DOHH2 (cell line): ENCODE results near the gene FHIP1A.

ENCODE experiments used
- CTCF ChIP-seq: fragments of 200-600 bp; sonication (generic); IDR thresholded peaks from one replicate; pipeline ENCODE4 v1.5.1; 2014; ENCODE audit warnings: antibody characterized with exemption, mild to moderate bottlenecking, low read depth, low read length; ENCODE audit not compliant: poor library complexity, severe bottlenecking
- EZH2phosphoT487 ChIP-seq: fragments of 200-600 bp; sonication (generic); IDR thresholded peaks from 2 replicates; pipeline ENCODE4 v1.6.1; 2017; ENCODE audit warnings: borderline replicate concordance, mild to moderate bottlenecking, antibody characterized with exemption, low read length, moderate library complexity, mixed read lengths

- TF ChIP-seq CTCF (no peak), EZH2phosphoT487 (no peak)
Observed at GRCh38 chr4:151376540-151376939, 32.4 kb upstream of the FHIP1A start.
